HUDEP-2 (cell line): ENCODE measurements around the gene TMEM109.
"Not testable (repeated sequence)": the region's sequence is repeated elsewhere in the genome, so short reads cannot be mapped to it uniquely, and the experiment has no call there.

ENCODE experiments used
- DNase-seq, 76 experiments: peaks; one replicate each; lab custom pipeline; 2025; ENCODE audit not compliant: unreplicated experiment in 76 of 76; lab: John Stamatoyannopoulos, UW

The TMEM109 gene

GRCh38 chr11:60909680-60910280 lies 4.2 kb upstream of the TMEM109 start:
- DNase-seq: not testable (repeated sequence)

- DNase-seq: no peak
Measured at GRCh38 chr11:60910281-60910687, 3.7 kb upstream of the TMEM109 start.

GRCh38 chr11:60910711-60911380 lies 3.1 kb upstream of the TMEM109 start:
- DNase-seq: no peak

DNA sequence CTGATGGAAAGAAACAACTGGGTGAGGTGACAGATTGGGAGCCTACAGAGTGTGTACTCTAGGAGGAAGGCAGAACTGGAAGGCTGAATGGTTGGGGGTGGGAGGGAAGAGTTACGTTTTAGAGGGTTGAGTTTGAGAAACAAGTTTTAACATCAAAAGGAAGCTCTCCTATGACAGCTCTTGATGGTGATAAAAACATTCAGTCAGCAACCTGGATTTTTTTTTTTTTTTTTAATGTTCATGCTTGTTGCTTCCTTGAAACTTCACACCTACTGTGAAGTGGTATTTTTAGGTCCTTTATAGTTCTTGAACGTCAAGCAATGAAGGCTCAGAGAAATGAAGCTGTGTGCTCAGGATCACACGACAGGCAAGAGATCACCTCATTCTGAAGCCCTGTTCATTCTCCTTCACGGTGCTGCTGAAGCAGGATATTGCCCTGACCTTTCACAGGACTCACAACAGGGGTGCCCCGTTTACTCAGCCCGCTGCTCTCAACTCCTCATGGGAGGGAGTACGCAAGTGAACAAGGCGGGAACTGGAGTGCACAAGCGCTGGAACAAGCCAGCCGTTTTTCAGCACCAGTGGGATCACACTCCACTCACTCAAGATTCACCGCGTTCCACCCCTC lies 1.6 kb upstream of the TMEM109 start:
- no peak for DNase-seq

GRCh38 chr11:60912851-60913528 lies 968 bp upstream of the TMEM109 start:
- DNase-seq: no peak

DNA sequence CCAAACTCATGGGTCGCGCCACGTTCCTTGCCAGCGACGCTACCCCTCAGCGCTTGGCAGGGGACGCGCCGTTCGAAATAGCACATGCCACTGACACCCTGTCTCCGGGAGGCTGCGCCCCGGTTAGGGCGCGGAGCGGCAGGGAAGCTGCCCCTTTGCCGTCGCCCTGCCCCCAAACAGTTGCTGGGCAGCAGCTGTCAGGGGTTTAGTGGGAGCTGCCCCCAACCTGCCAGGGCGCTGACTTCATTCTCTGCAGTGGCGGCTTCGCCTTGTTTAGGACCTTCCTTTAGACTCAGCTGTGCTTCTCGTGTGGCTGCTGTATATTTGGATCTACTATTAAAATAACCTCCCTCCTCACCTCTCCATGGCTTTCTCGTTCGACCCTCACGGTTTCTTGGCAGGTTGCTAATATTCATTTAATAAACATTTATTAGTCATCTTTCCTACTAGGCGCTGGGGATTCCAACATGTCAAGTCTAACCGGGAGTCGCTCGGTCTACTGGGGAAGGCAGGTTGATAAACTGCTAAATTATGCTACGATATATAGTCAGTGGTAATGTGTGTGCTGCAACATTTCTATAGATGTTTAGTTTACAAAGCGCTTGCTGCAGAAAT lies 782 bp downstream of the TMEM109 start:
- DNase-seq: peak in 35 of 76 experiments; percentile 4 to 50 (median 28)

GRCh38 chr11:60915248-60915914 lies 1.4 kb downstream of the TMEM109 start:
- DNase-seq: peak in 57 of 76 experiments; percentile 5 to 64 (median 34)

DNA sequence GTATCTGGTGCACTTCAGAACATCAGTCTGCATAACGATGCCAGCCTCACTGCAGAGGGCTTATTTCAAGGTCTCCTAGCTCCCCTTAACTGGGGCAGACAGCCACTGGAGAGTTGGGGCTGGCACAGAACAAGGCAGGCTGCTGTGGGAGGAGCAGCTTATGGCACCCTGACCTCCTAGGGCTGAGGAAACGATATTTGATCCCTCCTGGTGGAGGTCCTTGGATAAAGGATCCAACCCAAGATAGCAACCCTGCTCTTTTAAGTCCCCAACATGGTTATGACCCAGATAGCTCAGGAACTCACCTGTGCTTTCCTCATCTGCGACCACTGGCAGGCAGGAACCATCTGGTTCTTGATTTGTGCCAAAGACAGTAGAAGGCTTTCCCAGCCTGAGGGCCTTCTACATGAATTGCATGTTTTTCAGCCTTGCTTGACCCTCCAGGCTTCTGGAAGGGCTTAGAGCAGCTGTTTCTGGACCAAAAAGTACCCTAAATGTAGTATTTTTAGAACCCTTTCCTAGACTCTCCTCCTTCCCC lies 2.8 kb downstream of the TMEM109 start:
- DNase-seq: no peak

- DNase-seq: no peak
Measured at GRCh38 chr11:60917267-60917666, 3.3 kb downstream of the TMEM109 start.

- peak in 45 of 76 experiments; percentile 7 to 73 (median 28) for DNase-seq
Measured at GRCh38 chr11:60918251-60918938, 4.4 kb downstream of the TMEM109 start.

DNA sequence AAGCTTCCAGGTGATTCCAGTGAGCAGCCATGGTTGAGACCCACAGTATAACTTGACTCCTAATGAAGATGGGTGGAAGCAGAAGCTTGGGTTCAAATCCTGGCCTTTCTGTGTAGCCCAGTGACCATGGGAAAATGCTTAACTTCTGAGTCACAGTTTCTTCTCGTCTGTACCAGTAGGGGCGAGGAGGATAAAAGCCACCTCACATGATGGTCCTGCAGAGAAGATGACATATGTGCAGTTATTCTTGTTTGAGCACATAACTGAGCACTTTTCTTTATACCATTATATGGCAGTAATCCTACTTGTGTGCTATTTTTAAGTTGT lies 4.9 kb downstream of the TMEM109 start:
- DNase-seq: peak in 3 of 76 experiments; percentile 5 to 45 (median 18)

DNA sequence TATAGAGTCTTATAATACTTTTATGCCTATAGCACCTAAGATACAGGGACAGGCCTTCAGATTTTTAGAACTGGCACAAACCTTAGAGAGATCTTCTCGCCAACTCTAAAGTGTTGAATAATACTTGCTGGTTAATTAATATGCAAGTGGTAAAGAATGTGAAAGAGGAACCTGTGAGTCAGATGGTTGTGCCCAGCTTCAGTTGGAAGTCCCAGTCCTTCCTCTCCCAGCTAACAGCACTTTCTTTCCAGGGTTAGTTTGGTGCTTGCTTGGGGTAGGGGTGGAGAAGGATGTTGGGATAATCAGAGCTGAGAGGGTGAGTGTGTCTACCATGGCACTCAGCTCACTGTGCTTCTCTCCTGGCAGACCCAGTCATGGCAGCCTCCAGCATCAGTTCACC lies 5.4 kb downstream of the TMEM109 start:
- DNase-seq: no peak

GRCh38 chr11:60919956-60920355 lies 6.0 kb downstream of the TMEM109 start:
- DNase-seq: no peak

DNA sequence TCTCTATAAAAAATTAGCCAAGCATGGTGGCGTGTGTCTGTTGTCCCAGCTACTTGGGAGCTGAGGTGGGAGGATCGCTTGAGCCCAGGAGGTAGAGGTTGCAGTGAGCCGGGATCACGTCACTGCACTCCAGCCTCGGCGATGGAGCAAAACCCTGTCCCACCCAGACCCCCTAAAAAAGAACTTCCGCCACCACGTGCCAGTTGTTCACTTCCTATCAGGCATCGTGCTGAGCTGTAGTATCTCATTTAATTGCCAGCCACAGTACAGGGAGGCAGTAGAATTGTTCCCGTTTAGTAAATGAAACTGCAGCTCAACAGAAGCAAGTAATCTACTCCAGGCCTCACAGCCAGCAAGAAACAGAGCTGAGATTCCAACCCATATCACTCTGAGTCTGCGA lies 7.3 kb downstream of the TMEM109 start:
- no peak for DNase-seq

DNA sequence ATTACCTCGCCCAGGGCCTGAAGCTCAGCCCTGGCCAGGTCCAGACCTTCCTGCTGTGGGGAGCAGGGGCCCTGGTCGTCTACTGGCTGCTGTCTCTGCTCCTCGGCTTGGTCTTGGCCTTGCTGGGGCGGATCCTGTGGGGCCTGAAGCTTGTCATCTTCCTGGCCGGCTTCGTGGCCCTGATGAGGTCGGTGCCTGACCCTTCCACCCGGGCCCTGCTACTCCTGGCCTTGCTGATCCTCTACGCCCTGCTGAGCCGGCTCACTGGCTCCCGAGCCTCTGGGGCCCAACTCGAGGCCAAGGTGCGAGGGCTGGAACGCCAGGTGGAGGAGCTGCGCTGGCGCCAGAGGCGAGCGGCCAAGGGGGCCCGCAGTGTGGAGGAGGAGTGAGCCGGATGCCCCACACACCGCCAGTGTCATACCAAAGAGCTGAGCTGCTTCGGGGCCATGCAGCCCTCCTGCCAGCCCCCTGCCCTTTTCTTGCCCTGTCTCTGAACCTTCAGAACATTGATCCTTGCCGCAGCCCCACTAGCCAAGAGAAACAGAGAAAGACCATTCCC lies 7.9 kb downstream of the TMEM109 start:
- no peak for DNase-seq

DNA sequence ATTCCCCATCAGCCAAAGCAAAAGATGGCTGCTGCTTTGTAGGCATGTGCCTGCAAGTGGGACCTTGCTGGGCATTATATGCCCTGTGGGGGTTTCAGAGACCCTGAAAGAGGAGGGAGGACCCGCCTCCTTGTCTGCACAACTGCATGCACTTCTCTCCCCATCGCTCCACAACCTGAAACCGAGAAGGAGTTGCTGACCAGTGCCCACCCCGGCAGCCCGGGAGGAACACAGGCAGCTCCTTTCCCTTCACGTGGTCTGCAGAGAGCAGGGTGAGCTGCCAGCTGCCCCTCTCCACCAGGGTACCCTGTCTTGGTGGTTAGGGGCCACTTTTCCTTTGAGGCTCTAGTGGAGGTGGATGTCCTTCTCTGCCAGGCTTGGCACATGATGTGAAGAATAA lies 8.9 kb downstream of the TMEM109 start:
- no peak for DNase-seq

DNA sequence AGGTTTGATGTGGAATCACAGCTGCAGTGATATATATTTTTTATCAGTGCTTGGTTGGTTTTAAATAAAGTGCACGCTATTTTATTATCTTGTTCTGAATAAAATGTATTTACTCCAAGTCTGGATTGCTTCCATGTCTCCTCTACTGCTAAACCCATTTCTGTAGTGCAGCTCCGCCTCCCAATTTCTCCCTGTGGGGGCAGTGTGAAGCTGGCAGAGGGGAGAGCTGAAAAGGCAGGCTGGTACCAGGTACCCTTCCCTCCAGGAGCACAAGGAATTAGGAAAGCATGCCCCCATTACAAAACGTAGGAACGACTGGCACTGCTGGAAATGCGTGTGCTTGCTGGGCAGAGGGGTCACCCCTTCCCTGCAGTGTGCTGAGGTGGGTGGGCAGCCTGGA lies 9.4 kb downstream of the TMEM109 start:
- no peak for DNase-seq

DNA sequence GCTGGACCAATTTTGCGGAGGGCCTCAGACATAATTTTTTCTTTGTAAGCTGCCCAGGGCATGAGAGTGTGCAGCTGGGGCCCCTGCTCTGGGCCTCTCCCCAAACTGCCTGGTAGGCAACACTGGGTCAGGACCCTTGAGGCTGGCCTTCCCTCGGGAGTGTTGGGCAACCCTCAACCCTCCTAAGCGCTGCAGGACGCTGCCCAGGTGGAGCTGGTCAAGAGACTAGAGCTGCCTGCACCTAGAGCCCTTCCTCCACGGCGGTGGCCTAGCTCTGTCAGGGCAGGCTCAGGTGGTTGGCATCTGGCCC lies 9.8 kb downstream of the TMEM109 start:
- DNase-seq: no peak

DNA sequence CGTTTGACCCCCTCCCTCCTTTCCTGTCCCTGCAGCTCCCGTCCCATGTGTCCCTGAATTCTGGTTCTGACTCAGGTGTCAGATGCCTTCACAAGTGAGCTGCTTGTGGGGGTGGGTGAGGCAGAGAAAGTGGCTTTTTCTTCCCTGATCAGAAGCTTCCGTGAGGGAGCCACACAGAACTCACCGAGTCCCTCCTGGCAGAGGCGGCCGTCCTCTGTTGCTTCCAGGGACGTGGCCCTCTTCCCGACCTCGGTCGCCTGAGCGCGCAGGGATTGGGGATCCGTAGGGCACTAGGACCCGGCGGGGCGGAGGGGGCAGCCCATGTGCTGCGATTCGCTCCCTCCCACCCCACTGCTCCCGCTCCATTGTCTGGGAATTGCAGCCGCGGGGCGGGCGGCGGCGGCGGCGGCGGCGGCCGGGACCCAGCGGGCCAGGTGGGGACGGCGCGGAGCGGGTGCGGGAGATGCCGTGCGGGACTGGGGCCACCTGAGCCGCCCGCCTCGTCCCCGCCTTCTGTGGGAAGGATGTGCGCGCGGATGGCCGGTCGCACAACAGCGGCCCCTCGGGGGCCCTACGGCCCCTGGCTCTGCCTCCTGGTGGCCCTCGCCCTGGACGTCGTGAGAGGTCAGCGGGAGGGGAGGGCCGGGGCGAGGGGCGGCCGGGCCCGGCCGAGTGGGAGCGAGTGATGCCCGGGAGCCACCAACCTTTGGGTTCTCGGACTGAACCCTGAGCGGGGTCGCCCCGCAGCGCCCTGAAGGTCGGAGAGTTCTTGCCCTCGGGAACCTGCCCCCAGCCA lies 10.3 kb downstream of the TMEM109 start, which contains the start of gene TMEM132A:
TSS of gene TMEM132A (plus strand) at position 351 of the 796 bp plus-strand sequence. CDS start at position 525, 174 bp downstream.
- peak in 2 of 76 experiments; percentile 4 to 18 for DNase-seq
